Activated T-cell treated with anti-CD3 and anti-CD28 coated beads for 48 hours (primary cell): ENCODE data around the gene IQSEC1.

Experiments
- DNase-seq: peaks from one replicate; pipeline ENCODE4 v3.0.0-alpha.2; 2020; ENCODE audit warnings: low read depth

IQSEC1 gene

DNA sequence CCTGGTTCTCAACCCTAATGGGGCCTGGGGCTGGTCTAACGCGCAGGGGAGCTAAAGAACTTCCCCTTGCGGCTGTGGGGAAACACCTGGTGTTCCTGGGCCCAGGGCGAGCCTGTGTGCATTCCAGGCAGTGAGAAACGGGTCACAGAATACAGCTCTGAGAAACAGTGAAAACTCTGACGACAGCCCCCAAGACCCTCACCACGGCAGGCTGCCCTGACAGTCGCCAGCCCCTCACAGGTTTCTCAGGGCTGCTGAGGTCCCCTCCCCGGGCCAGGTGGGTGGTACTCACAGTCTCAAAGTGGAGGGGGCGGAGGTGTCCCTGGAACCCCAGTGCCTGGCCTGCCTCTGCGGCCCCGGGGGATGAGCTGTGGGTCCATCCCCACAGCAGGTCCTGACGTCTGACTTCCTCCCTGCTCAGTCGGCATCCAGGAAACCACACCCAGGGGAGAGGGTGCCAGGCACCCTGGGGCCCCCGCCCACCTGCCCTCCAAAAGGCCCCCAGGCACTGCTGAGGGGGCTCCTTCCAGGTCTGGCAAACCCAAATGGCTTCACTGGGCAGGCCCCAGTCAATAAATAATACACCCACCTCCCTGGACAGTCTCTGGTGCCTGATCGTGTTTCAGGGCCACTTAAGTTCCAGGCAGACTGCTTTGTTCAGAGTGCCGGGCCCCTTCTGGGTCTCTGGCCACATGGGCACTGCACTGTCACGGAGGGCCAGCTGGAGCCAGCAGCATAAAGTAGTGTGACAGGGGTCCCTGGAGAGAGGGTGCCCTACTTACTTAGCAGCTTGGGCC is 57.7 kb downstream of the IQSEC1 start:
- peak; percentile 38 for DNase-seq

DNA sequence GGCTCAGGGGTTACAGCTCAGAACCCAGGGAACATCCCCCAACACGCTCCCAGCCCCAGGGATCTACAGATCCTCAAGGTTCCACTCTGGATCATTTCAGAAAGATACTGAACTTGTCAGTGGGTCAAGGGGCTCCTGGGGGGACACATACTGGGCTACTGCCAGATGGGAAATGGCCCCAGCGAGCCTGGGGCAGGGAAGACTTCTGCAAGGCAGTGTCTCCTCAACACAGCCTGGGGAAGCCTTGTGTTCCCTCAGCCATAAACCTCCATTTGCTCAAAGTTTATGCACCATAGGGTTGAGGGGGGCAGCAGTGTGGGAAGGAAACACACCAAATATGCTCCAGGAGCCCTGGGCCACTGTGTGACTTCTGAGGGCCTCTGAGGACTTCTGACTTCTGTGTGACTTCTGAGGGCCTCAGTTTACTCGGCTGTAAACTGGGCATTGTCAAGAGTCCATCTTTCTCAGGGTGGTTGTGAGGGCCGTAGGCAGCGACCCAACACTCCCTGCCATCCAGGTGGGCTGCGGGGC is 58.4 kb downstream of the IQSEC1 start:
- no peak for DNase-seq

DNA sequence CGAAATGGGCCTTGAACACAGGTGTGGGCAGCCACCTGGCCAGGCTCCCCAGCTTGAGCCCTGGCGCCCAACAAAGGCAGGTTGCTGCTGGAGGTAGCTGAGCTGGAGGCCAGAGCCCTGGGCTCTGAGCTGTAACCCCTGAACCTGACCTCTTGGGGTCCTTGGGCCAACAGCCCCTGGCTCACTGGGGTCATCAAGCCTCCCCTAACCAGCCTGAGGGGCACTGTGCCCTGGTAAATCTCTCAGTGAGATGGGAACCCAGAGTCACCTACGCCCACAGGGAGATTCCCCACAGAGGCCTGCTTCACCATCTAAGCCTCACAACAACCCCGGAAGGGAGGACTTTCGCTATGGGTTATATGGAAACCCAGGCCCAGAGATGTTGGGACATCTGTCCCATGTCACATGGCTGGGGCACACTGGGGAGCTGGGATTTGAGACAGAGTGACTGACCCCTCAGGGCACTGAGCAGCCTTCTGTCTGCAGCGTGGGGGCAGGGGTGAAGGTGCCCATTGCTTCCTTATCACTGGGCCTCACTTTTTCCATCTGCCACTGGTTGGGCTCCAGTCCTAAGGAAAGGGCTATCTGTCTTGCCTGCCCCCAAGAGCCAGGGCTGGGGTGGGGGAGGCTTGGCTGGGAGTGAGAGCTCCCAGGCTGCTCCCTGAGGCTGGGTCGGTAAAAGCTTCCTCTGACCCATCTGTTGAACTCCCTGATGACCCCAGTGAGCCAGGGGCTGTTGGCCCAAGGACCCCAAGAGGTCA is 59.1 kb downstream of the IQSEC1 start:
- DNase-seq: peak; percentile 30

DNA sequence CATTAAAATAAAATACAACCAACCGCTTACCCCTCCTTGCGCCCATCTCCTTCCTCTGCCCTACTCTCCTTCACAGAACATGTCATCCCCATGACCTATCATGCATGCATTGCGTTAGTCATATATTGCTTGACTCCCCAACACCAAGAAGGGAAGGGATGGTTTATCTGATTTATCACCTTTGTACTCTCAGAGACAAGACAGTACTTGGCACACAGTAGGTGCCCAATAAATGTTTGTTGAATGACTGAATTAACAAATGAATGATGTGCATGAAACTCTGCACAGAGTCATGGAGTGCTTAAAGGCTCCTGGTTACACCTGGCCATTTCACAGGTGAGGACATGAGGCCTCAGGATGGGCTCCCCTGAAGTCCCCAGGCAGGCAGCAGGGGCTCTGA is 59.7 kb downstream of the IQSEC1 start:
- DNase-seq: no peak

DNA sequence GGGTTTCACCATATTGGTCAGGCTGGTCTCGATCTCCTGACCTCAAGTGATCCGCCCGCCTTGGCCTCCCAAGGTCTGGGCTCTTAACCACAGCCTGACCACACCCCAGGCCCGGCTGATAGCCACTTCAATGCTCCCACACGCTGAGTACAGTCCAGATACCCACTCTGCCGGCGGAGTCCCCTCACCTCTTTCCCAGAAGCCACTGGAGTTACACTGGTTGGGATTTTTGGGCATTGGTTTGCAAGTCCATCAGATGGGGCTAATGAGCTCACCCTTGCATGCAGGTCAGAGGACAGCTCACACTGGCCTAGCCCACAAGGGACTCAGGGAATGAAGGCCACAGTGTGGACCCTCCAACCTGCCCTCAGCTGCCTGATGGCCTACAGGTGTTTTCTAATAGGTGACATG is 60.1 kb downstream of the IQSEC1 start:
- no peak for DNase-seq

DNA sequence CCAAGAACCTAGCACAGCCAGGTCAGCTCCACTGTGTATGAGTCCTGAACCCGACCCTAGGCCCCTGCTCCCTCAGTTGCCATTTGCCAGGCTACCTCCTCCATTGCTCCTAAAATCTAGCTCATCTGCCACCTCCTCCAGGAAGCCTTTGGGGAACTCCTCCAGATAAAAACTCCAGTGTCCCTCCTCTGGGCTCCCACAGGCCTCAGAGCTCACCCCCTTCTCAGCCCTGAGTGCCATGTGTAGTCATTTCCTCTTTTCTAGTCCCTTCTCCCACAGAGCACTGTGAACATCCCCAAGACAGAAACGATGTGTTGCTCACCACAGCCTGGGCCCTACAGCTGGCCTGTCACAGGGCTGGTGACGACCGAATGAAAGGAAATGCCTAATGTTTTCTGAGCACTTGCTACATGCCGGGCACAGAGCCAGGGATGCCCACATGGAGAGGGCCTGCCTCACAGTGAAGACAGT is 61.0 kb downstream of the IQSEC1 start:
- DNase-seq: peak; percentile 50

DNA sequence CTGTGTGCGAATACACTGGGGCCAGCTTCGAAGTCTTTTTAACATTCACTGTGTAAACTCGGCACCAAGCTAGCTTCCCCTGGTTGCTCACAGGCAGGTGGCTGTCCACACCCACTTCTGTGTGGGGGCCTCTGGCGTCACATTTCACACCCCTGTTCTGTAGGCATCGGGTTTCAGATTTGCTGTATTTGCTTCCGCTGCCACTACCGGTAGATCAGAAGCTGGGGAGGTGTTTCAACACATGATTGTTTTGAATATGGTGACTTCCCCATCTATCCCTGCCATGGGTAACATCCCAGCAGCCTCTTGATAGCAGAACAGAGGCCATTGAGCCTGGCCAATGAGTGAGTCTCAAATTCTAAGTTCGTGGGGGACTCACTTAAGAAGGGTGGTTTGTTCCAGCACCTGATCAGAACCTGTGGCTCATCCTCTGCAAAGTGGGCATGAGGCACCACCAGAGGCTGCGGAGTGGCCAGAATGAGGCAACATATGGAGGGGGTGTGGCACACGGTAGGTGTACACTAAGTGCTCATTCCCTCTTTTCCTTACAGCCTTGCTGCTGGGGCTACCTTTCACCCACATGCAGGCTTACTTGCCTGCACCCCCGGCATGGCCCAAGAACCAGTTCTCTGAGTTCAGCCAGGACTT is 61.5 kb downstream of the IQSEC1 start:
- DNase-seq: peak; percentile 73

DNA sequence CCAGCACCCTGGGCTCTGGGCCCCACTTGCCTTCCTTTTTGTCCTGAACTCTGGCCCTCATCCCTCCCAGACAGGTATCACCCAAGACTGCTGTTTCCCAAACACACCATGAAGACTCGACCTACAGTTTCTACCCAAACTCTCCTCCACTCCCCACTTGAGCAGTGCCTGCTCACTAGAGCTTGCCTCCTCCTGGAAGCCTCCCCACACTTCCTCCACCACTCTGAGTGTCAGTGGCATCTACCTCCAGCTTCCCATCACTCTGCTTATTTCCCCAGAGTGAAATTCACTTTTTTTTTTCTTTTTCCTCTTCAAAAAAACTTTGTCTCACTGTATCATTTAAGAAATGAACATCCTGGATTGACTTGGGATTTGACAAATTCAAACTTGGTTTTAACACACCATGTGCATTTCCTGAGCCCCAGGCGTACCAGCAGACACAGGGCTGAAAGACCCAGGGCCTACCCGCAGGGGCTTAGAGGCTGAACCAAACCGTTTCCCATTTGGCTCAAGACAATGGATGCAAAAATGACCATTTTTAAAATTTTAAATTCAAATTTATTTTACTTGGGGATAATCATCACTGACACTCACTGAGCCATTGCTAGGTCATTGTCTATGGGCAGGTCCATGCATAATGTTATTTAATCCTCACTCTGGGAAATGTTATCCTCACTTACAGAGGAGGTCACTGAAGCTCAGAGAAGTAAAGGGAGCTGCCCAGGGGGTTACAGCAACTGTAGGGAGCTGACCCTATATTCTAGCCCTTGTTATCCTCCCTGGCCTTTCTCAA is 62.3 kb downstream of the IQSEC1 start:
- no peak for DNase-seq

DNA sequence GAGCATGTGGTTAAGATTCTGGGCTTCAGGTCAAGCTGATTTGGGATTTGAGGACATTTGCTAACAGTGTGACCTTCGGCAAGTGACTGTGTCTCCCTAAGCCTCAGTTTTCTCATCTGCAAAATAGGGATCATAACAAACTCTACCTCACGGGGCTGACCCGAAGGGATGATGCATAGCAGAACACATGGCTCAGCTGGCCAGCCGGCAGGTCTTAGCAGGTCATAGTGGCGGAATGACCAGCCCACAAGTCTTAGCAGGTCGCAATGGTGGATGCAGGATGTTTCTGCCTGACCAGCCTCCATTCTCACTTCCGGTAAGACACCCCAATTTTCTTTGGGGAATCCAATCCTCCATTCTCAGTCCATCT is 63.3 kb downstream of the IQSEC1 start:
- no peak for DNase-seq

DNA sequence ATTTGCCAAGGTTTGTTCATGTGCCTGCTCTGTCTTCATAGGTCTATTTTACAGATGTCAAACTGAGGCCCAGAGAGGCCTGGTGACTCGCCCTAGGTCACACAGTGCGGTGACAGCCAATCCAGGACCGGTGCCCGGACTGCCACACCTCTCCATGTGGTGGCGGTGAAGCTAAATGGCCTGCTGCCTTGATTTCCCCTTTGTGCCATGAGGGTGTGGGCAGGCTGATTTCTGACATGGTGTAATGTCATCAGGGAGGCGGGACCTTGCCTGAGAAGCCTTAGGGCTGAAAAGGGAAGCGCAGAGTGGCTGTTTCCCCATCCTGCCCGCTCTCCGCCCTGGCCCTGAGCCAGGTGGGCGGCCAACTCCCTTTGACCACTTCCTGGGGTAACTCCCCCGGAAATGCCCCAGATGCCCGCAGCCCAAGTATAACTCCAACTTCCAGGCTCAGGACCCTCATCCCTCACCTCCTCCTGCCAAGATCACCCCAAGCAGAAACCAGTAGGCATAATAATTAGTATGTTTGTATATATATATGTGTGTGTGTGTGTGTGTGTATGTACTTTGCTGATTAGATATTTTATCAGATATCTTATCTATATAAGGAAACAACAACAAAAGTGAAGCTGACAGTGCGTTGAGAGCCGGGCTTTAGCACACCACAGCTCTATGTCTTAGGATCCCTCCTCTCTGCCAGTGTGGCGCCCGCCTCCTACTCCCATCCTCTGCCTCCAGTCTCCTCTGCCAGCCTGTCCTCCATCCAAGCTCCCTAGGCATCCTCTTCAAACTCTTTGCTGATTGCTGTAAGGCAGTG is 63.9 kb downstream of the IQSEC1 start:
- DNase-seq: peak; percentile 39

DNA sequence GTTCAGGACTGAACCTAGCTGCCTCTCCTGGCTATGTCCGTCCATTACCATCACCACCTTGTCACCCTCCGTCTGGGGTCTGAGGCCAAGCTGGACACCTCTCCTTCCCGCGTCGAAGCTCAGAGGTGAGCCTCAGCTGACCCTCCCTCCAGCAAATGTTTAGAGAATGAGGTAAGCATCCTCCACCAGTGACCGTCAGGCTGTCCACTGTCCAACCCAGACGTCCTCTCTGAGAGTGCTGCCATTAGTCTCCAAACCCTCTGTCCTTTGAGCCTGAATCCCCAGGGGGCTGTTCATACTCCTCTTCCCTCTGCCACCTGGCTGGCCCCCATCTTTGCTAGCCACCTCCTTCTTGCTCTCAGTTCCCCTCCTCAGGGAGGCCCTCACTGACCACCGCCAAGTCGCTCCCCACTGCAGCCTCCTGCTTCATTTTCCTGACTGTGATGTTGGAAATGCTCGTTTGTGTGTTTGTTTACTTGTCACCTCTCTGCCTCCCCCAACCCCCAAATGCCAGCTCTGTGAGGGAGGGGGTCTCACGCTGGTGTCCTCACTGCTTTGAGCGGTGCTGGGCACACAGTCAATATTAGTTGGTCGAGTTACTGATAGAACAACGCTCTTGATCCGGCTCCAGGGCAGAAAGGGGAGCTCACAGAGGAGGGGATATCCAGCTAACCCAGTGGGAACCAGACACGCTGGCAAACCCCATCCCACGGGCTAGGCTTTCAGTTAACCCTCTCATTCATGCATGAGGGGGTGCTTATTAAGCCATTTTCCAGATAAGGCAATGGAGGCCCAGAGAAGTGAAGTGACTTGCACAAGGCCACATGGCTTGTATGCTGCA is 64.9 kb downstream of the IQSEC1 start:
- DNase-seq: no peak

DNA sequence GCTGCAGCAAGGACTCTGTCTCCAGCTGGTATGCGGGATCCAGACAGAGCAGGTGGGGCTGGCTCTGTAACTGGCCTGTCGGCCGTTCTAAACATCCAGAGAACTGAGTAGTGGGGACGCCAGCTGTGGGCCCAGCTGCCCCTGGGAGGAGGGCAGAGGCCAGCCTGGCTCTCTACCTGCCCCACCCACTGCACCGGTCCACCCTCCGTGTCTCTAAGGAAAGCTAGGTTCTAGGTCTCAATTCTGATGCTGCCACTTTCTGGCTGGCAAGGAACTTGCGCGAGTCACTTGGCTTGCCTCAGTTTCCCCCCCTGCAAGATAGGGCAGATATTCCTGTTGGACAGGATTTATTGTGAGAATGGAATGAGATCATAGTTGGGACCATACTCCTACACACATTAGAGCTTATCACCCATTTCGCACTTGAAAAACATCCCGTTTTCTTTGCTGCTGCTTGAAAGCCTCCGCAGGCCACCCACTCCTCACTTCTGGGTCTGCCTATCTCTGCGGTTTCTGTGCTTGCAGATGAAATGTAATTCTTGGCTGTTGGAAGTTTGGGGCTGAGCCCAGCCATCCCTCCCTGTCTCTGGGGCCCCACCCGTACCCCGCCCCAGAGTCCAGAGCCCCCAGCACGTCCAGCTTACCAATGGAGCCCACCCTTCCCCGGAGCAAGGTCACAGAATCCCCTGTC is 65.8 kb downstream of the IQSEC1 start:
- no peak for DNase-seq

DNA sequence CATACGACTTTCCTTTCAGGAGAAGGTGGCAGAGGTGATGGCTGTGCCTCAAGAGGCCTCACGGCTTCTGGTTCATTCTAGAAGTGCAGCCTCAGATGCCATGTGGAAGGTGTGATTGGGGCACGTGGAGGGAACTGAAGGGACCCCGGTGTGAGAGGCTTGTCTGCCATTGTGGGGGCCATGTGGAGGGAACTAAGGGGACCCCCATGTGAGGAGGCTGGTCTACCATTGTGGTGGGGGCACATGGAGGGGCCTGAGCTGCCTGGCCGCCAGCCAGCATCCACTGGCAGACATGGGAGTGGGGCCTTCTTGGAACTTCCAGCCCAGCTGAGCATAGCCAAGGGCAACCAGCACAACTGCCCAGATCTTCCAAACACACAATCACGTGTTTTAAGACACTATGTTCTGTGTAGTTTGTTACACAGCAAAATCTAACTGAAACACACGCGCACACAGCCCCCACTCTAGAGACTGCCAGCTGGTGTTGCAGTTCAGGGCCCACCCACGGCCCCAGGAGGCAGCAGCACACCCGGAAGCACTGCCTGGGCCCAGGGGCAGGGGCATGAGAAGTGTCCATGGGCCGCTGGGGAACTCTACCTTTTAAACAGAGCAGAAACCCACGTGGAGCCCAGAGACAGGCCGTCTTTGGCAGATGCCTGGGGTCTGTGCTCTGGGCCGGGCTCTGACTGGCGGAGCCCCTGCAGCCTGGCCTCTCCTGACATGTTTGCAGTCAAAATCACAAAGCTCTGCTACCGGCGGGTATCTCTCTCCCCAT is 66.8 kb downstream of the IQSEC1 start:
- DNase-seq: no peak

DNA sequence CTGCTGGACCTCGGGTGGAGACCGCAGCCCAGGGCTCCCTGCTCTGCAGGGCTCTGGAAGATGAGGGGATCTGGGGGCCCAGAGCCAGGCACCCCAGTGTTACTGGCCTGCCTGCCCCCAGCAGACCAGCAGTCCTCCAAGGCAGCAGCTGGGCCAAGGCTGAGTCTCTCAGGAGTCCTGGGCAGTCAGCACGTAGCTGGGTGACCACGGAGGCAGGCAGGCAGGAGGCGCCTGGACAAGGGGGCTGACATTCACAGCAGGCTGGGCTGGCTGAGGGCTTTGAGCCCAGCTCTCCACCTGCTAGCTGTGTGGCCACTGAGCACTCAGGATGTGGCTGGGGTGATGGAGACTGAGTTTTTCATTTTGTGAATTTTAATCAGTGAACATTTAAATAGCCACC is 67.9 kb downstream of the IQSEC1 start:
- DNase-seq: no peak

DNA sequence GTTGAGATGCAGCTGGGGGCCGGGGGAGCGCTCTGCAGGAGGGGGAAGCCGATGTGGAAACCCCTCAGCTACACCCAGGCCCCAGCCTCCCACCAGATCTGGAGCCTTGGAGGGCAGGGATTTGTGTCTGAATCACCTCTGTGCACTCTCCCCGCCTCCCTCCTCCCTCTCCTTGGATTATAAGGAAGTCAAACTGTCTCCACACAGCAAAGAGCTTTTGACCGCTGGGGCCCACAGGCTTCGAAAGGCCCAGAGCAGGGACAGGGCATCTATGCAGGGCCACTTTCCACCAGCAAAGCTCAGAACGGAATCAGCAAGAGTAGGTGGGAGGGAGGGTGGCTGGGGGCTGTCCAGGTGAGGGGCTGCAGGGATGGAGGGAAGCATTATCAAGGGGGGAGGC is 68.9 kb downstream of the IQSEC1 start:
- no peak for DNase-seq

DNA sequence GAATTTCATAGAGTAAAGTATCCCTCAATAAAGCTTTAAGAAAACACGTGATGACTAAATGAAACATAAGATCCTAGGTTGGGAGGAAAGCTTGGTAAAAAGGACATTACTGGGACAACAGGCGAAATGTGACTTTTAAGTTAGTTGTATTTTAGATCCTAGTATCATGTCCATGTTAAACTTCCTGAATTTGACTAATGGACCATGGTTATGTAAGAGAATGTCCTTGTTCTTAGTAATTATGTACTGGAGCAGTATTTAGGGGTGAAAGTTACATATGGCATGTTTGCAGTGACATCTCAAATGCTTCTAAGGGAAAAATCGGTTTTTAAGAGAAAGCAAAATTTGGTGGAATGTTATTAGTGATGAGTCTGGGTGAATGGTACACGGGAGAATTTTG is 69.6 kb downstream of the IQSEC1 start:
- no peak for DNase-seq

DNA sequence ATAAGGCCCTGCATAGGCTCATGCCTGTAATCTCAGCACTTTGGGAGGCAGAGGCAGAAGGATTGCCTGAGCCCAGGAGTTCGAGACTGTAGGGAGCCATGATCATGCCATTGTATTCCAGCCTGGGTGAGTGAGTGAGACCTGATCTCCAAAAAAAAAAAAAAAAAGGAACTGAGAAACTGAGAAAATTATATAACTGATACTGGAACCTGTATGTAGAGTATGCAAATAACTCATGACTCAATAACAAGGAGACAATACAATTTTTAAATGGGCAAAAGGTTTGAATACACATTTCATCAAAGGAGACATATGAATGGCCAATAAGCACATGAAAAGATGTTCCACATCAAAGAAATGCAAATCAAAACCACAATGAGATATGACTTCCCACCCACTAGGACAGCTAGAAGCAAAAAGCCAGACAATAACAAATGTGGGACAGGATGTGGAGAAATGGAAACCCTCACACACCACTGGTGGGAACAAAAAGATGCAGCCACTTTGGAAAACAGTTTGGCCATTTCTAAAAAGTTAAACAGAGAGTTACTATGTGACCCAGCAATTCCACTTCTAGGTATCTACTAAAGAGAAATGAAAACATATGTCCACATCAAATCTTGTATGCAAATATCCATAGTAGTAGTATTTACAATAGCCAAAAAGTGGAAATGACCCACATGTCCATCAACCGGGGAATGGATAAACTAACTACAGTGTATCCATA is 70.7 kb downstream of the IQSEC1 start:
- DNase-seq: no peak
